ENCODE results near the gene FBXO42.

The FBXO42 gene

DNA sequence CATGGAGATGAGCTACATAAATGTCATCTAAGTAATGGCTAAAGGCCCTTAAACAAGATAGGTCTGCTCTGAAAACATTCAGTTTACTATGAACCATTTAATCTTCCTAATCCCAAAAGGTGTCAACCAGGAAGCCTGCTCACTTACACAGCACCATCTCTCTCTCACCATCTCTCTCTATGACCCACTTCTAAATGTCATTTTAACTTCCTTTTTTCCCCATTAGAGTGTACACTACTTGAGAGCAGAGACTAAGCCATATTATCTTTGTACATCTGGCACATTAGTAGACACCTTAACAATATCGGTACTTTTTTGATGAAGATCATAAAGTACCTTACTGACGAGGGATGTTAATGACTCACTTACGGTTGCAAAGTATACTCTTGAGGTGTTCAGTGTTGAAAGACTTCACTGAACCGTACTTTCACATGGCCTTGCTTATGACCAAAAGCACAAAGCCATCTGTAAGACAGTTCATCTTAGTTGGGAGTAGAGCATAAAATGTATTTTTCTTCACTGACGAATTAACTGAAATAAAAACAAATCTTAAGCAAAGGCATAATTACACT lies 25.4 kb downstream of the FBXO42 start:
- TF ChIP-seq EGR1 (IDR thresholded peaks at IDR 0.05) (no peak), TAF1 (IDR thresholded peaks at IDR 0.05; ENCODE audit: low read depth) (no peak), TEAD4 (IDR thresholded peaks at IDR 0.05) (no peak), CREB1 (IDR thresholded peaks at IDR 0.05; ENCODE audit: low read depth) (no peak), YY1 (IDR thresholded peaks at IDR 0.05; ENCODE audit: low read depth) (no peak)
- TF ChIP-seq, protein P1, sequence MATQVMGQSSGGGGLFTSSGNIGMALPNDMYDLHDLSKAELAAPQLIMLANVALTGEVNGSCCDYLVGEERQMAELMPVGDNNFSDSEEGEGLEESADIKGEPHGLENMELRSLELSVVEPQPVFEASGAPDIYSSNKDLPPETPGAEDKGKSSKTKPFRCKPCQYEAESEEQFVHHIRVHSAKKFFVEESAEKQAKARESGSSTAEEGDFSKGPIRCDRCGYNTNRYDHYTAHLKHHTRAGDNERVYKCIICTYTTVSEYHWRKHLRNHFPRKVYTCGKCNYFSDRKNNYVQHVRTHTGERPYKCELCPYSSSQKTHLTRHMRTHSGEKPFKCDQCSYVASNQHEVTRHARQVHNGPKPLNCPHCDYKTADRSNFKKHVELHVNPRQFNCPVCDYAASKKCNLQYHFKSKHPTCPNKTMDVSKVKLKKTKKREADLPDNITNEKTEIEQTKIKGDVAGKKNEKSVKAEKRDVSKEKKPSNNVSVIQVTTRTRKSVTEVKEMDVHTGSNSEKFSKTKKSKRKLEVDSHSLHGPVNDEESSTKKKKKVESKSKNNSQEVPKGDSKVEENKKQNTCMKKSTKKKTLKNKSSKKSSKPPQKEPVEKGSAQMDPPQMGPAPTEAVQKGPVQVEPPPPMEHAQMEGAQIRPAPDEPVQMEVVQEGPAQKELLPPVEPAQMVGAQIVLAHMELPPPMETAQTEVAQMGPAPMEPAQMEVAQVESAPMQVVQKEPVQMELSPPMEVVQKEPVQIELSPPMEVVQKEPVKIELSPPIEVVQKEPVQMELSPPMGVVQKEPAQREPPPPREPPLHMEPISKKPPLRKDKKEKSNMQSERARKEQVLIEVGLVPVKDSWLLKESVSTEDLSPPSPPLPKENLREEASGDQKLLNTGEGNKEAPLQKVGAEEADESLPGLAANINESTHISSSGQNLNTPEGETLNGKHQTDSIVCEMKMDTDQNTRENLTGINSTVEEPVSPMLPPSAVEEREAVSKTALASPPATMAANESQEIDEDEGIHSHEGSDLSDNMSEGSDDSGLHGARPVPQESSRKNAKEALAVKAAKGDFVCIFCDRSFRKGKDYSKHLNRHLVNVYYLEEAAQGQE (IDR thresholded peaks at IDR 0.05; ENCODE audit: low read depth): no peak

DNA sequence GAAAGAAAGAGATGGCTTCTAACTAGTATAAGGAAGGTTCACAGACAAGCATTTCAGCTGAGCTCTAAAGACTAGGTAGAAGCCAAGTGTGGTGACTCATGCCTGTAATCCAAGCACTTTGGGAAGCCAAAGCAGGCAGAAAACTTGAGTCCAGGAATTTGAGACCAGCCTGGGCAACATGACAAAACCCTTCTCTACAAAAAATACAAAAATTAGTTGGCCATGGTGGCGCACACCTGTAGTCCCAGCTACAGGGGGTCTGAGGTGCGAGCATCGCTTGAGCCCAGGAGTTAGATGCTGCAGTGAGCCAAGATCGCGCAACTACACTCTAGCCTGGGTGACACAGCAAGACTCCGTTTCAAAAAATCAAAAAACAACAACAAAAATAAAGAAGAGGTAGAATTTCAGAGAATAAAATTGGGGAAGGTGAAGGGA lies 27.8 kb downstream of the FBXO42 start:
- TF ChIP-seq TEAD4 (IDR thresholded peaks at IDR 0.05) (peak; percentile 35), ZBTB7A (IDR thresholded peaks at IDR 0.05; ENCODE audit: low read depth) (no peak)

DNA sequence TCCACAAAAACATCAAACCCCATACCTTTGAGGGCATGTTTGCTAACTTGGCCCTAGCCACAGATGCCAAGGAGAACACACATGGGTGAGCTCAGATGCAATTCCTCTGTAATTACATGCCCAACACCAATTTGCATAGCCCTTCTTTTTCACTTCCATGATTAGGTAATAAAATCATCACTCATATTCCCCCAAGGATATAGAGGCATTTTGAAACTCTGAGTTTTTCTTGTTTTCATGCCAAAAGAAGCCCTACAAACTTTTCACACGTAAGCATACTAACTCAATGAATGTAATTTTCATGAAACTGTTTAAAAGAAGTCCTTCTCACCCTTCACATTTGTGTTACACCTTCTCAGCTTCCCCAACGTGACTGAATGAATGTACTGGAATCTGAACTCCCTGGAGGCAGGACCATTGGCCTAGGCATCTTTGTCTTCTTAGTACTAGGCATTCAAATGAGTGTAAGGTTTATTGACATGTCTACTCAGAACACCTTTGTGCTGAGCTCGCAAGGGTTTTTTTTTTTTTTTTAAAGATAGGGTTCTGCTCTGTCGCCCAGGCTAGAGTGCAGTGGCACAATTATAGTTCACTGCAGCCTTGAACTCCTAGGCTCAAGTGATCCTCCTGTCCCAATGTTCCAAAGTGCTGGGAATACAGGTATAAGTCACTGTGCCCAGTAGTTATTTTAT lies 31.0 kb downstream of the FBXO42 start:
- no peak for TF ChIP-seq FOXM1 (IDR thresholded peaks at IDR 0.05; ENCODE audit: borderline replicate concordance, low read depth)
- no peak for TF ChIP-seq TAF1 (IDR thresholded peaks at IDR 0.05; ENCODE audit: low read depth)
- no peak for TF ChIP-seq ZBTB7A (IDR thresholded peaks at IDR 0.05; ENCODE audit: low read depth)
- no peak for TF ChIP-seq RAD21 (IDR thresholded peaks at IDR 0.05; ENCODE audit: low read depth)
- TF ChIP-seq EP300 (IDR thresholded peaks at IDR 0.05; ENCODE audit: borderline replicate concordance): no peak
- no peak for TF ChIP-seq NFIC (IDR thresholded peaks at IDR 0.05)

DNA sequence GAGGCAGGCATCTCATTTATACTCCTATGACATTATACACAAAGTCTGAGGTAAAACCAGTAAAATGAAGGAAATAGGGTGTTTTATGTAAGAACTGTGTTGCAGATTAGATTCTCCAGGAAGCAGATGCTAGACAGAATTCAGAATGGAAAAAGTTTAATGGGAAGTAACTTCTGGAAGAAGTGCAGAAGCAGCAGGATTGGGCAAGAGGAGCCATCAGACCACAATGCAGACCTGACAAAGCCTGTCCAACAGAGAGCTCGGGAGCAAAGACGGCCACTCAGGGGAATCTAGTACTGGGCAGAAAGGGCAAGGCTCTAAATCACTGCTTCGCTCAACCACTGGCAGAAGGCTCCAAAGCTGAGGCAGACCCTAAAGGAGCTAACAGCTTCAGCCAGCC lies 33.7 kb downstream of the FBXO42 start:
- TF ChIP-seq TEAD4 (IDR thresholded peaks at IDR 0.05) (no peak), EGR1 (IDR thresholded peaks at IDR 0.05) (no peak), YY1 (IDR thresholded peaks at IDR 0.05; ENCODE audit: low read depth) (no peak), ZBTB7A (IDR thresholded peaks at IDR 0.05; ENCODE audit: low read depth) (no peak), TCF12 (IDR thresholded peaks at IDR 0.05; ENCODE audit: low read depth) (no peak), NFIC (IDR thresholded peaks at IDR 0.05) (no peak), CEBPB (IDR thresholded peaks at IDR 0.05) (no peak), CREB1 (IDR thresholded peaks at IDR 0.05; ENCODE audit: low read depth) (no peak)
- TF ChIP-seq, protein P1 (IDR thresholded peaks at IDR 0.05; ENCODE audit: low read depth): no peak
- TF ChIP-seq, protein P2, sequence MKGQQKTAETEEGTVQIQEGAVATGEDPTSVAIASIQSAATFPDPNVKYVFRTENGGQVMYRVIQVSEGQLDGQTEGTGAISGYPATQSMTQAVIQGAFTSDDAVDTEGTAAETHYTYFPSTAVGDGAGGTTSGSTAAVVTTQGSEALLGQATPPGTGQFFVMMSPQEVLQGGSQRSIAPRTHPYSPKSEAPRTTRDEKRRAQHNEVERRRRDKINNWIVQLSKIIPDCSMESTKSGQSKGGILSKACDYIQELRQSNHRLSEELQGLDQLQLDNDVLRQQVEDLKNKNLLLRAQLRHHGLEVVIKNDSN (IDR thresholded peaks at IDR 0.05): no peak
- TF ChIP-seq, protein P3, sequence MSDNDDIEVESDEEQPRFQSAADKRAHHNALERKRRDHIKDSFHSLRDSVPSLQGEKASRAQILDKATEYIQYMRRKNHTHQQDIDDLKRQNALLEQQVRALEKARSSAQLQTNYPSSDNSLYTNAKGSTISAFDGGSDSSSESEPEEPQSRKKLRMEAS (IDR thresholded peaks at IDR 0.05): no peak

DNA sequence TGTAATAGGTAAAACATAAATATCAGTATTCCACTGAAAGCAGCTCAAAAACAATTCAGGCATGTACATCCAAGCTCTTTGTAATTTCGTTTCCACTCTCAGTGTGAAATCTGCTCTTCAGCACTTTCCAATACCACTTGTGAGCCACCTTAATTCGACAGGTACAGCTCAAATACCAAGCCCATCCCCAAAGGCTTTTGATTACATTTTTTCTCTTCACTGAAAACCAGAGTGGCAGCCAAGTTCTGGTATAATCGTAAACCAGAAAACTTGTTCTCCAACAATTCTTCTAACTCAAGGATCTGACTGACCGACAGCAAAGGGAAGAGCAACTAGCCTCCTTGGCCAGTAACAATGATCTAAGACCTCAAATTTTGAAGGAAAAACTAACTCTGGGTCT lies 36.8 kb downstream of the FBXO42 start:
- TF ChIP-seq CREB1 (IDR thresholded peaks at IDR 0.05; ENCODE audit: low read depth): no peak
- TF ChIP-seq YY1 (IDR thresholded peaks at IDR 0.05; ENCODE audit: low read depth): no peak
- no peak for TF ChIP-seq EGR1 (IDR thresholded peaks at IDR 0.05)
- no peak for TF ChIP-seq TAF1 (IDR thresholded peaks at IDR 0.05; ENCODE audit: low read depth)
- no peak for TF ChIP-seq EP300 (IDR thresholded peaks at IDR 0.05; ENCODE audit: borderline replicate concordance)
- no peak for TF ChIP-seq FOXM1 (IDR thresholded peaks at IDR 0.05; ENCODE audit: borderline replicate concordance, low read depth)
- TF ChIP-seq, protein P2 (IDR thresholded peaks at IDR 0.05): no peak
- no peak for TF ChIP-seq TEAD4 (IDR thresholded peaks at IDR 0.05)
- no peak for TF ChIP-seq TCF12 (IDR thresholded peaks at IDR 0.05; ENCODE audit: low read depth)
- TF ChIP-seq NFIC (IDR thresholded peaks at IDR 0.05): no peak
- TF ChIP-seq, protein P1 (IDR thresholded peaks at IDR 0.05; ENCODE audit: low read depth): no peak
- TF ChIP-seq, protein P3 (IDR thresholded peaks at IDR 0.05): no peak
- TF ChIP-seq CEBPB (IDR thresholded peaks at IDR 0.05): no peak
- TF ChIP-seq ZBTB7A (IDR thresholded peaks at IDR 0.05; ENCODE audit: low read depth): no peak
- TF ChIP-seq RAD21 (IDR thresholded peaks at IDR 0.05; ENCODE audit: low read depth): no peak

Data from Ishikawa (cell line).